ENCODE data around the gene FSD2.

DNA sequence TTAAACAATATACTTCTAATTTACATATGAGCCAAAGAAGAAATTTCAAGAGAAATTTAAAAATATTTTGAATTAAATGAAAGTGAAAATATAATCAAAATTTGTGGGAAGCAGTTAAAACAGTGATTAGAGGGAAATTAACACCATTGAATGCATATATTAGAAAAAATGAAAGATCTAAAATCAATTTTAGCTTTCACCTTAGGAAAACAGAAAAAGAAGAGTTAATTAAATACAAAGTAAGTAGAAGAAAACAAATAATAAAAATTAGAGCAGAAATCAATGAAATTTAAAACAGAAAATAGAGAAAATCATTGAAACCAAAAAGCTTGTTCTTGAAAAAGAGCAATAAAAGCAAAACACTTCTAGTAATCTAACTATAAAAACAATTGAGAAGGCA, 57.6 kb downstream of the FSD2 start:
- TF ChIP-seq, protein P1, sequence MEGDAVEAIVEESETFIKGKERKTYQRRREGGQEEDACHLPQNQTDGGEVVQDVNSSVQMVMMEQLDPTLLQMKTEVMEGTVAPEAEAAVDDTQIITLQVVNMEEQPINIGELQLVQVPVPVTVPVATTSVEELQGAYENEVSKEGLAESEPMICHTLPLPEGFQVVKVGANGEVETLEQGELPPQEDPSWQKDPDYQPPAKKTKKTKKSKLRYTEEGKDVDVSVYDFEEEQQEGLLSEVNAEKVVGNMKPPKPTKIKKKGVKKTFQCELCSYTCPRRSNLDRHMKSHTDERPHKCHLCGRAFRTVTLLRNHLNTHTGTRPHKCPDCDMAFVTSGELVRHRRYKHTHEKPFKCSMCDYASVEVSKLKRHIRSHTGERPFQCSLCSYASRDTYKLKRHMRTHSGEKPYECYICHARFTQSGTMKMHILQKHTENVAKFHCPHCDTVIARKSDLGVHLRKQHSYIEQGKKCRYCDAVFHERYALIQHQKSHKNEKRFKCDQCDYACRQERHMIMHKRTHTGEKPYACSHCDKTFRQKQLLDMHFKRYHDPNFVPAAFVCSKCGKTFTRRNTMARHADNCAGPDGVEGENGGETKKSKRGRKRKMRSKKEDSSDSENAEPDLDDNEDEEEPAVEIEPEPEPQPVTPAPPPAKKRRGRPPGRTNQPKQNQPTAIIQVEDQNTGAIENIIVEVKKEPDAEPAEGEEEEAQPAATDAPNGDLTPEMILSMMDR (IDR thresholded peaks at IDR 0.05; ENCODE audit: low read depth, low read length, poor library complexity, severe bottlenecking), result no peak
- TF ChIP-seq EZH2phosphoT487 (IDR thresholded peaks at IDR 0.05; ENCODE audit: borderline replicate concordance, low read length), result no peak

Data from DOHH2 (cell line).